Lung (tissue), 12 donors: ENCODE measurements around the gene ENO1. TPM values are rescaled to one million over a fixed set of nuclear protein-coding genes. Genes with fewer than 3 reads are reported as not detected.
A peak's percentile ranks its signal among the peaks of the same experiment; 100 is the strongest.

Experiments
- ATAC-seq: fragments of 200-7000 bp; cut with Tn5 transposase; one replicate; pipeline ENCODE4 v1.9.1; 2020; ENCODE audit warnings: moderate number of reproducible peaks; ENCODE audit not compliant: insufficient read depth, low FRiP score
- DNase-seq, 3 donors: peaks; one replicate each; pipeline ENCODE4 v3.0.0-alpha.2; 2013 to 2017
- H3K27ac ChIP-seq, 2 donors: one replicate each; pipeline ENCODE4 v1.5.1; 2013; ENCODE audit warnings: mild to moderate bottlenecking in 2 of 2, moderate library complexity in 2 of 2, control low read depth in 1 of 2, inconsistent platforms in 1 of 2, low read depth in 1 of 2, low read length in 1 of 2
- H3K27me3 ChIP-seq, 3 donors: one replicate each; pipeline ENCODE4 v1.5.1; 2013; ENCODE audit warnings: low read length in 2 of 3; ENCODE audit not compliant: control insufficient read depth in 3 of 3, insufficient read depth in 3 of 3
- H3K36me3 ChIP-seq, 4 donors: one replicate each; pipeline ENCODE4 v1.5.1; 2013; ENCODE audit warnings: low read length in 4 of 4, mild to moderate bottlenecking in 1 of 4, moderate library complexity in 1 of 4; ENCODE audit not compliant: control insufficient read depth in 4 of 4, insufficient read depth in 4 of 4
- H3K4me1 ChIP-seq, 5 donors: one replicate each; pipeline ENCODE4 v1.5.1; 2013; ENCODE audit warnings: low read length in 5 of 5, mild to moderate bottlenecking in 2 of 5, moderate library complexity in 1 of 5; ENCODE audit not compliant: control insufficient read depth in 5 of 5, insufficient read depth in 5 of 5
- H3K4me3 ChIP-seq: one replicate; pipeline ENCODE4 v1.5.1; 2013; ENCODE audit warnings: mild to moderate bottlenecking, control low read depth, moderate library complexity
- H3K9ac ChIP-seq, 2 donors: one replicate each; pipeline ENCODE4 v1.5.1; 2013; ENCODE audit warnings: low read length in 2 of 2, control low read depth in 1 of 2; ENCODE audit not compliant: insufficient read depth in 1 of 2
- H3K9me3 ChIP-seq, 4 donors: one replicate each; pipeline ENCODE4 v1.5.1; 2013; ENCODE audit warnings: low read length in 3 of 4, mild to moderate bottlenecking in 1 of 4, moderate library complexity in 1 of 4; ENCODE audit not compliant: control insufficient read depth in 4 of 4, insufficient read depth in 3 of 4
- CTCF ChIP-seq: IDR thresholded peaks from 2 replicates; pipeline ENCODE4 v1.5.1; 2012; ENCODE audit warnings: mild to moderate bottlenecking; ENCODE audit errors: control extremely low read depth, extremely low read depth
- WGBS, 2 donors: extraction: QIAGEN DNeasy Blood & Tissue Kit; methylation state at CpG; one replicate each; pipeline ENCODE4 v1.1.7; 2013; 5-methylcytosine and 5-hydroxymethylcytosine counted together
- polyA plus RNA-seq, 2 donors: library from polyadenylated mRNA; stranded (reverse); fragments of 200-250 nt; gene quantifications; one replicate each; pipeline ENCODE4 v1.2.1, GENCODE V29; 2013
- total RNA-seq, 2 donors: library from RNA; depleted of rRNA in 1 of 2; stranded (reverse); fragments of >200 nt in 1 of 2; gene quantifications; one replicate each; pipeline ENCODE4 v1.2.1, GENCODE V29; 2014 to 2021
- donor health status: control.
- donor health status: control.
- donor health status: Bipolar disorder and iron deficiency.
- donor health status: healthy.
- donor health status: DM: yes; HTN: yes; CAD: no.

Gene ENO1
- total and polyA plus RNA-seq, 4 donors: 449 to 1,784 (median 959) TPM

GRCh38 chr1:8874230-8875201 is 4.0 kb downstream of the ENO1 start:
- H3K4me3 ChIP-seq: no peak overlapping the region
- 79 to 83% methylated on average over 15 of the region's 15 CpGs for WGBS, 2 donors
- peaks cover 32 to 47% (median 37%) of the 10 kb centered on the region in 4 donors for H3K36me3 ChIP-seq
- DNase-seq (peak in 1 of 3 donors; percentile 46), ATAC-seq (no peak)
- no peaks in the 10 kb centered on the region for H3K9me3 ChIP-seq
- TF ChIP-seq CTCF: no peak
- H3K27me3 ChIP-seq: no peaks in the 10 kb centered on the region
- peaks cover 2 to 40% (median 15%) of the 10 kb centered on the region in 5 donors for H3K4me1 ChIP-seq
- peak overlapping the region; percentile 62 to 78 for H3K27ac ChIP-seq
- no peak overlapping the region for H3K9ac ChIP-seq

GRCh38 chr1:8873506-8874229 is 4.8 kb downstream of the ENO1 start:
- DNase-seq (peak in 2 of 3 donors; percentile 43 to 56), ATAC-seq (peak; percentile 66)
- Histone ChIP-seq H3K9ac (no peak overlapping the region), H3K4me1 (peaks cover 0 to 36% (median 15%) of the 10 kb centered on the region in 5 donors), H3K9me3 (no peaks in the 10 kb centered on the region), H3K27ac (peak overlapping the region; percentile 62 to 78), H3K4me3 (no peak overlapping the region), H3K27me3 (no peaks in the 10 kb centered on the region), H3K36me3 (peaks cover 38 to 53% (median 40%) of the 10 kb centered on the region in 4 donors)
- WGBS, 2 donors: 17 to 18% methylated on average over 5 of the region's 5 CpGs
- no peak for TF ChIP-seq CTCF

GRCh38 chr1:8873001-8873400 is 5.5 kb downstream of the ENO1 start:
- Histone ChIP-seq H3K27ac (peak overlapping the region in 1 of 2 donors; percentile 1), H3K4me3 (no peak overlapping the region), H3K4me1 (peaks cover 0 to 36% (median 15%) of the 10 kb centered on the region in 5 donors), H3K9ac (no peak overlapping the region), H3K9me3 (no peaks in the 10 kb centered on the region), H3K27me3 (no peaks in the 10 kb centered on the region), H3K36me3 (peaks cover 39 to 55% (median 44%) of the 10 kb centered on the region in 4 donors)
- WGBS, 2 donors: 85 to 89% methylated on average over 5 of the region's 5 CpGs
- no peak for TF ChIP-seq CTCF
- DNase-seq: no peak
- no peak for ATAC-seq
